CD1c-positive myeloid dendritic cell (primary cell): ENCODE measurements around the gene PSAT1.
"Not testable (repeated sequence)": the region's sequence is repeated elsewhere in the genome, so short reads cannot be mapped to it uniquely, and the experiment has no call there.

Experiments
- DNase-seq: peaks from one replicate; pipeline ENCODE4 v3.0.0-alpha.2; 2016; ENCODE audit errors: extremely low spot score

The PSAT1 gene

DNA sequence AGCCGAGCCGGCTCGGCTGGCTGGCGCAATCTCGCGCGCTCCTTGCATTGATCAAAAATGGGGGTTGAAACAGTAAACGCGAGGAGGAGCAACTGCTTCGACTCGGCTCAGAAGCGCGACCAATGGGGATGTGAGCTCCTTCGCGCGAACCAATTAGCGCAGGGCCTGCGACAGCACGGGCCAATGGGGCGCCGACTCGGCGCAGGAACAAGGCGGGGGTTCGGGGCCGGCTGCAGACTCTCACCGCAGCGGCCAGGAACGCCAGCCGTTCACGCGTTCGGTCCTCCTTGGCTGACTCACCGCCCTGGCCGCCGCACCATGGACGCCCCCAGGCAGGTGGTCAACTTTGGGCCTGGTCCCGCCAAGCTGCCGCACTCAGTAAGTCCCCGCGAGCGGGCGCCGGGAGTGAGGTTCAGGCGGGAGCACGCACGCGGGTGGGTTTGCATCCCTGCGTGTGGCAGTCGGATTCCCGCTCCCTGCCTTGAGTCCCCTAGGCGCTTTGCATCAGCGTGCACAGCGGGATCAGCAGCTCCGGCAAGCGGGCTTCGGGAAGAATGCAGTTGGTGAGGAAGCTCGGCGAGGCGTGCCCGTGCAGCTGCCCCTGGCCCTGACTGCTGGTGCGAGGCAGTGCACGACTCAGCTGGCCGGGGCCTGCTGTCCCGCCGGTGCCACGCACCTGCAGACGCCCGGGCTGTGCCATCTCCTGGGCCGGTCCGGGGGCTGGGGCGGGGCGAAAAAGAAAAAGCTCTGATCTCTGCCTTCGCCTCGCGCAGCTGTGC, at the start of gene PSAT1:
Gene PSAT1 (plus strand): TSS at position 233 of the 779 bp plus-strand sequence. CDS start 86 bp downstream, at position 319.
- DNase-seq: peak; percentile 85

DNA sequence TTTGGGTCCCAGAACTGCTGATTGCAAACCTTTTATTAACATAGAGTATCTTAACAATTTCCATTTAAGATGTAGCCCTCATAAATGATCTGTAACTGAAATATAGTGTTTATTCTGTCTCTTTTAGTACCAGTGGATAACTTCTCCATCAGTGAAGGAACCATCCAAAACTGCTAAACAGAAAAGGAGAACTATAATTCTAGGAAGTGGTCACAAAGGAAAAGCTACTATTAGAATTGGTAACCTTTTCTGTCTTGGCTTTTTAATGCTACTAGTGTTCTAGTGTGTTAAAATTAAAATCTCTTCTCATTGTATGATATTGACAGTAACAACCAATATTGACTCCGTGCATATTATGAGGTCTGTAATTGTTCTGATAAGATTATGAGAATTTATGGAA, 48.3 kb upstream of the PSAT1 start:
- peak; percentile 48 for DNase-seq

DNA sequence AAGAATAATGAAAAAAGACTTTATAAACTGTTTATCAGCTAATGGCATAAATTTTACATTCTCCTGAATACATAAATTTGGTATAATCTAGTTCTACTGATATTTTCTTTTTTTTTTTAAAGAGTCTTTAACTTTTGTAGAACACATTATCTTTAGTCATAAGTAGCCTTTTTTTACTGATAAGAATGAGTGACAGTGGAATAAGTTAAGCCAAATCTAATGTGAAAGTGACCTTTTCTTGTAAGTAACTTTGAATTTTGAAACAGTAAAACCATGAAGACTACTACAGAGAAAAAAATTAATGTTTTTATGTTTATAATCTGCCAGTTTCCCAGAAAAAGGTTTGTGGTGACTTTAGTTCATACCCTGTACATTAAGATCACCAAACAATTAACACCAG, 47.4 kb upstream of the PSAT1 start:
- DNase-seq: no peak

DNA sequence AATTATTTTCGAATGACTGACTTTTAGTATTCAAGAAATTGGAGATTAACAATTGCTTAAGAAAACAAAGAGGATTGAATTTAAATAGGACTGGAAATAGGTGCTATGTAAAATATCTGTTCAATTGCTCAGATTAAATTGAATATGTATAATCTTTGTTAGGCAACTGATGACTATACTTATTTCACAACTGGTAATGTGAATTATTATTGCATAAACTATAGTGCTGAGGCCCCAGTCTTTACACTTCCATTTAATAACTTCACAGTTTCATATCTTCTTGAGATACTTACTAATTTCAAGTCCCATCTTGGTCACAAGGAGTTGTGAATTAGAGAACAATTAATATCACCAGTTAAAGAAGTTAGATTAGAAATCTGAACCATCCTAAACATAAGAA, 44.3 kb upstream of the PSAT1 start:
- no peak for DNase-seq

DNA sequence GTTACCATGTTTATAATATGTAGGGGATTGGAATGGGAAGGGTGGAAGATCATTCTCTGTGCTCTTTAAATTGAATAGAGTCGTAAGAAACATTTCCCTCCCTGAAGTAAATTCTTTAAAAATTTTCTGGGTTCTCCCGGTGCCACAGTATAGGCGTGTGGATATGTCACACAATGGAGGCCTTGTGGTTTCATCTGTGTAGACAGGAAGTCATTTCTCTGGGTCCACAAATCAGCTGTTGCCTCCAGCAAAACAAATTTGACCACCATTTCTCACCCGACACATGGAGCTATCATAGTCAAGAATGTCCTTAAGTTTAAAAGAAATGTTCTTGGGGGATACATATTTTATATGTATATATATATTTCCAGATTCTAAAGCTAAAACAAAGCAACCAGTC, 43.6 kb upstream of the PSAT1 start:
- DNase-seq: no peak

DNA sequence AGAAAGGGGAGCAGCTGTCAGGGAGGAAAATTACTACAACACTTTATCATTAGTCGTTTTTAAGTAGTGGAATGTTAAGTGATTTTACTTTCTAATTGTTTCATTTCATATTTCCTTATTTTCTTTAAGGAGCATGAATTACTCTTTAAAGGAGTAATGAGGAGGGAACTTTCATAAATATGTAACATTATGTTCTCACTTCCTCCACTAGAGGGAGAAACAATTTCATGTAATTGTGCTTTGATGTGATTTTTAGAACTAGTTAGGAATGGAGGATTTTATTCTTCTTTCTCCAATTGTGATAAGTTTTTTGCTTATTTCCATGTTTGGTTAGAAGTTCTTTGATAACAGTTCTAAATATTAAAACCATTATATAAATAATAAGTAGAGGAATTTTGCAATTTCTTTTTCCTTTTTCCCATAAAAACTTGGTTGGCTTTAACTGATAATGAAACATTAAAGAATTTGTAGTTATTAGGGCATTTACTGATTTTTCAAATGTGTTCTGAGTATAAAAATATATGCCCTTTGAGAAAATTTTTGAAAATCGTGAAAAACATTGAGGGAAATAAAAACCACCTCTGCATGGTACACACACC, 35.4 kb upstream of the PSAT1 start:
- DNase-seq: peak; percentile 39

DNA sequence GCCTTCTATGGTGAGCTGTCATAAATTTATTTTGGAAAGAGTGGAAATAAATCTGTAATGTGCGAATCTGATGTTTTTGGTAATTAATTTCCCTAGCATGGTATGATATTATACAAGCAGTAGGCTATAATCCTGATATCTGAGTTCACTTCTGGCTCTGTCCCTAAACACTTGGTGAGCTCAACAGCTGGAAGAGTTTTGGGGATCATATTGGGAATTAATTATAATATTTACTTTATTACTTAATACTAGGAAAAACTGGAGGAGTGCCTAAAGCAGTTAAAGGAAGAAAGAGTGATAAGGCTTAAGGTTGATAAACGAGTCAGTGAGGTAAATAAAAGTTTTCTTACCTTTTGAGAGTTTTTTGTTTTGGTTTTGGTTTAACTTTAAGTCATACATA, 34.3 kb upstream of the PSAT1 start:
- no peak for DNase-seq

DNA sequence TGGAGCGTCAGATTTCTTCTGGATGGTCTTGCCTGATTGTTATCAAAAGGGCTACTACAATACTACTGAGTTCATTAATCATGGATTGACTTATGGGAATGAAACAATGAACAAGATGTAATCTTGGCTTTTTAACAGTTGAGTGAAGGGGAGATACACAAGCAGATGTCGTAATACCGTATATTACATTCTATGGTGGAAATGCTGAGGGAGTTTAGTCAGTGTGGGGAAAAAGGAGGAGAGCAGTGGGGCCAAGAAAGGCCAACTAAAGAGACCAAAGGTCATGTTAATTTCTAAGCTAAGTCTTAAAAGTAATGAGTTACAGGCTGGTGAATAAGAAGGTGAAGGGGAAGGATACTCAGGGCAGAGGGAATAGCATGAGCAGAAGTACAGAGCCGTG, 29.0 kb upstream of the PSAT1 start:
- DNase-seq: no peak

DNA sequence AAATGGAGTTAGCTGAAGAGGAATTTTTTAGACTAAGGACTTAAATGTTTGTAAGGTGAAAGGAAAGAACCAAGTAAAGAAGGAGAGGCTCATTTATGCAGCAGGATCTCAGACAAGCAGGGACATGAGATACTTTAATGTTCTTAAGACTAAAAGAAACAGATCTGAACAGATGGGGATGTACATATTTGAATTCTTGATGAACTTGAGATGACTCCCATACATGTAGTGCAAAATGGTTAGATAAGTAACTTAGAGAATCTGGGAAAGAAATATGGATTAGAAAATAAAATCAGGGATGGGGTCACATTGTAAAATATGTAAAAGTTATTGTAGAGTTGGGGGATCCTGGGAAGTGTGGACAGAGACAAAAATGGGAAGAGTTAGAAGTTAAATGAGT, 27.1 kb upstream of the PSAT1 start:
- no peak for DNase-seq

DNA sequence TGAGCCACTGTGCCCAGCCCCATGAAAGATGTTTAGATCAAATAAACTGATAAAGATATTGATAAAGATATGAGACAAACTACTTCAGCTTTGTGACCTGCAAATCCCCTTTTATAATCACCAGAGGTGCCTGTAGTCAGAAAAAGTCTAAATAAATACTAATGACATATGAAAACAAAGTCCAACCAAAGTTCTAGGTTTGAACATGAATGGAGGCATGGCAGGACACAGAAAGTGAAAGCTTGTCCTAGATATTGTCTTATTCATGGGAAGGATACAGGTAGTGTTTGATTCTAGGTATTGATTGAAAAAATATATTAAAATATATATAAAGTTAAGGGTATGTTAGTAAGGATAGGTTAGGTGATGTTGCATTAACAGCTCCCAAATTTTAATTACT, 24.6 kb upstream of the PSAT1 start:
- no peak for DNase-seq

DNA sequence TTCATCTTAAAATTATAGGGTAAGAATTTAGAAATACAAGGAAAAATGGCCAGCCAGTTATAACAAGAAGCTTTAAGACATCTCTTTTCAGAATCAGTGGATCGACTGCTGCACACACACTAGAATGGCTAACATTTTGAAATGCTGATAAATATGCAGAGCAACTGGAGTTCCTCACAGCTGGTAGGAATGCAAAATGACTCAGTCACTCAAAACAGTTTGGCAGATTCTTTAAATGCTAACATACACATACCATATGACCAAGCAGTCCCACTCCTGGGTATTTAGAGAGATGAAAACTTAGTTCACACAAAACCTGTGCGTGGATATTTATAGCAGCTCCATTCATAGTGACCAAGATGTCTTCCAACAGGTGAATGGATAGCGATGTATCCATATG, 23.2 kb upstream of the PSAT1 start:
- no peak for DNase-seq

DNA sequence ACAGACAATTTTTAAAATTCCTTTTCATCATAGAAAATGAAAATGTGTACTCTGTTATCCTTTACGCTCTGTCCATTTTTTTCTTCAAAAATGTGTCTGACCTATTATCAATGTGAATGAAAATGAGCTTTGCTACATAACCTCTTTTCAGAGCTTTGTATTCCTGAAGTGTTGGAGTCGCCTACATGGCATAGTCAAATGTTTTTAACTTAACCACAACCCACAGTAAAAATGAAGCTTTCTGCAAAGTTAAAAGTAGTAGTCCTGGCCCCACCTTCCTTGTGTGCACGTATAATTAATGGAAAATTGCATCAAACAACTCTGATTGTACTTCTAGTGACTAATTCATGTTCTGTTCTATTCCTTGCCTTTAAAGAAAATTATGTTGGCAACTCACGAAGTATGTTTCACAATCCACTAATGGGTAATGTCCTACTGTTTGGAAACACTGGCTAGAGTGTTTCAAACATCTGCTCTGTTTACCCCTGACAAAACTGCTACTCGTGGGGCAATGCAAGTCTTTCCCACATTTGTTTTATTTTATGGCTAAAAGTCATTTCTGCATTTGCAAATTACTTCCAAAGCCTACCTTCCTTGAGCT, 18.6 kb upstream of the PSAT1 start:
- DNase-seq: no peak

DNA sequence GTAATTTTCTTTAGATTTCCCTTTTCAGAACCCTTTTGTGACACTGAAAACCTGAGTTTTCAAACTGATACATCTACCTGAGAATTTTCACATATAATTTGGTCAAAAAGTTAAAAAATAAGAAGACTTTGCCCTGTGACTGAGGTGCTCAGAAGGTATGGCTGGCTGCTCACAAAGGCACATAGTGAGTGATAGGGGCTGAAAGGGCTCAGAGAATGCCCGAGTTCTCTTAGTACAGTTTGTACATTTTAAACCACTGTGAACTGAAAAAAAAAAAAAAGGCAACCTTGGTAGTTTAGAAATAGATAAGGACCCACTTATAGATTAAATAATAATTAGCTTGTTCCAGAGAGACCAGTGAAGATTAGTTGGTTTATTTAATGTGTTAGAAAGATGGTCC, 18.1 kb upstream of the PSAT1 start:
- DNase-seq: no peak

DNA sequence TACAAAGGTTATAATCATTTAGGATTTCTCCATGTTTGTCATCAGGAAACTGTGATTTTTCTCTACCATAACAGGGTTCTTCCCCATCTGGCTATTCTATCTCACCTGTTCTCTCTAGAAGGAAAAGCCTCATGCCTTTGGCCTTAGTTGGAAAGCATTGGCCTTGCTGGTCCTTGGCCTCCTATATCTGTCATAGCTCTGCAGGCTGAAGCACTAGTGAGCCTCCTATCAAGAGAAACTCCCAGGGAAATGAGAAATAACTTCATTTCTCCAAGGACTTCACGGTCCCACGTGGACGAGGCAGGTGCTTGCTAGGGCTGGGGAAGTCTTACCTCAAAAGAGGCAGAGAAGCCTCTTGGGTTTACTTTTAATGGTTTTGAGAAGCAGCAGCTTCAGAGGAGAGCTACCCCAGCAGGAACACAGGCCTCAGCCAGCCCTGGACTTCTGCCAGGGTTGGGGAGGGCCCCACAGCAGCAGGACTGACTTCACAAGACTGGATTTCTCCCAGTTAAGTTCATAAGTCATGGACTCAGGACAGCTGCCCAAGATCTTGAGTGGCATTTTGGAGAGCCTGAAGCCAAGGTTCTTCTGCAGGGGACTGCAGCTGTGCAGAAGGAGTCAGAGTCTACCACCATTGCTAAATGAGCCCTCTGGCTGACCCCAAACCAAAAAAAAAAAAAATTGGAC, 15.8 kb upstream of the PSAT1 start:
- DNase-seq: no peak

DNA sequence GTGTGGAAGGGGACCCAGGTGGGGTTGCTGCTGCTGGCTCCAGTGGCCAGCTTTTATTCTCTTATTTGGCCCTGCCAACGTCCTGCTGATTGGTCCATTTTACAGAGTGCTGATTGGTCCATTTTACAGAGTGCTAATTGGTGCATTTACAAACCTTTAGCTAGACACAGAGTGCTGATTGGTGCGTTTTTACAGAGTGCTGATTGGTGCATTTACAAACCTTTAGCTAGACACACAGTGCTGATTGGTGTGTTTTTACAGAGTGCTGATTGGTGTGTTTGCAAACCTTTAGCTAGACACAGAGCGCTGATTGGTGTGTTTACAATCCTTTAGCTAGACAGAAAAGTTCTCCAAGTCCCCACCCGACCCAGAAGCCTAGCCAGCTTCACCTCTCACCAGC, 12.7 kb upstream of the PSAT1 start:
- DNase-seq: not testable (repeated sequence)

DNA sequence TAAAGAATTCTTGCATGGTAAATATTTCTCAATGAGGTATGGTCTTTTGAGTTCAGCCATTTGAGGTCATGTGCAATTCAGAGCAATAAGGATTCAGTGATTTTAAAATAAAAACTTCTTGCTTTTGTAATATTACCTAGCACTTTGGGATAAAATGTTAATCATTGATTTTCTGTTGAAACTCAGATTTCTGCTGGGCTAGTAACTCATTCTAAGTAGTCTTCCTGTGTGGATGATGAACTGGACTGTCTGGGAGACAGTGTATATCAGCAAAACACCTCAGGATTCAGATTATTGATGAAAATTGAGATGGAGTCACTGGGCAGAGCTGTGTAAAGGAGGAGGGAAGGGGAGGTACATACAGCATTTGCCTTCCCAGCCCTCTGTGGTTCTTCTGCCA, 10.8 kb upstream of the PSAT1 start:
- no peak for DNase-seq

DNA sequence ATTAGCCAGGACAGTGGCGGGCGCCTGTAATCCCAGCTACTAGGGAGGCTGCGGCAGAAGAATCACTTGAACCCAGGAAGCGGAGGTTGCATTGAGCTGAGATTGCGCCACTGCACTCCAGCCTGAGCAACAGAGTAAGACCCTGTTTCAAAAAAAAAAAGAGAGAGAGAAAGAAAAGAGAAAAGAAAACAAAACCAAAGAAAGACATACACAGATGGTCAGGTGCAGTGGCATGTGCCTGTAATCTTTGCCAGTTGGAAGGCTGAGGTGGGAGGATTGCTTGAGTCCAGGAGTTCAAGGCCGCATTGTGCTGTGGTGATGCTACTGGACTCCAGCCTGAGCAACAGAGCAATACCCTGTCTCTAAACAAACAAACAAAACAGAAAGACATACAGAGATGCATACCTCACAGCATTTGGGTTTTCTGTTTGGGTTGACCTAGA, 10.0 kb upstream of the PSAT1 start:
- no peak for DNase-seq

DNA sequence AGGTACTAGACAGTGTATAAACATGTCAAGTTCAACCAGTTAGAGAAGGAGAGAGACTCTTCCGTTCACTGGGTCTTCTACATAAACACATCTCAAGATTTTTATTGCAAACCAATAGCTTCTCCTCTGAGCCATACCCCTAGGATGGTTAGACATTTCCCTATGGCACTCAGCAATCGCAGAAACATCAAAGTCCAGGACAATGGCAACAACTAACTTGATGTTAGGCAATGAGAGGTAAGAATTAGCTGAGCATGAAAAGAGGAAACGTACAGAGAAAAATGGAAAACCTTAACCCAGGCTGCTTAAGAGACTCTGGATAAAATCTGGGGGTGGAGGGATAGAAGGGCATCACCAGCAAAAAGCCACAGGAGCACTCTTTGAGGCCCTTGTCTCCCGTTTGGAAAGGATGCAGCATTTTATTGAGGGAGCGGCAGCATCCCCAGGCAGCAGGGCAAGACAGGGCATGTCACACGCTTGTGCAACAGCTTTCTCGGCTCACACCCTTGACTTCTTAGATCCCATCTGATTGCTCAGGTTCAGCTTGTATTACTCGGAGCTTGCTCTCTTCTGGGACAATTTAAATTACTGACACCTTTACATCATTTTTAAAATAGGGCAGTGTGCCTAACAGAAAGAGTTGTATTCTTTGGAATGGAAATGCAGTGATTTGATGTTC, 8.6 kb upstream of the PSAT1 start:
- DNase-seq: no peak

DNA sequence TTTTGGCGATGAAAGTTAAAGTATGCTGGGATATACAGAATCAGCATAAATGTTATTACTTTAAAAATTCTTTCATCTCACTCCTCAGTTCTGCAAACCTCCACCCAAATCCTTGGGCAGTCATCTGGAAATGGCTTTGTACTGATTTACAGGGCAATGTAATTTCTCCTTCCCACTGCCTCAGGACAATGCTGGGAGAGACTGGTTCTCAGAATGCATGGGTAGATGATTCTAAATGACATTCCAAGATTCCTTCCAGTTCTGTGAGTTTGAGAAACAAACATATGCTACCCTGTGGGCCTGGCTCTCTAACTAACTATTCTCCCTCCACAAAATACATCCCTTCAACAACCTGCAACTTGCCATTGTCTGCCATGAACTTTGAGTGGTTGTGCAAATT, 7.5 kb upstream of the PSAT1 start:
- no peak for DNase-seq

DNA sequence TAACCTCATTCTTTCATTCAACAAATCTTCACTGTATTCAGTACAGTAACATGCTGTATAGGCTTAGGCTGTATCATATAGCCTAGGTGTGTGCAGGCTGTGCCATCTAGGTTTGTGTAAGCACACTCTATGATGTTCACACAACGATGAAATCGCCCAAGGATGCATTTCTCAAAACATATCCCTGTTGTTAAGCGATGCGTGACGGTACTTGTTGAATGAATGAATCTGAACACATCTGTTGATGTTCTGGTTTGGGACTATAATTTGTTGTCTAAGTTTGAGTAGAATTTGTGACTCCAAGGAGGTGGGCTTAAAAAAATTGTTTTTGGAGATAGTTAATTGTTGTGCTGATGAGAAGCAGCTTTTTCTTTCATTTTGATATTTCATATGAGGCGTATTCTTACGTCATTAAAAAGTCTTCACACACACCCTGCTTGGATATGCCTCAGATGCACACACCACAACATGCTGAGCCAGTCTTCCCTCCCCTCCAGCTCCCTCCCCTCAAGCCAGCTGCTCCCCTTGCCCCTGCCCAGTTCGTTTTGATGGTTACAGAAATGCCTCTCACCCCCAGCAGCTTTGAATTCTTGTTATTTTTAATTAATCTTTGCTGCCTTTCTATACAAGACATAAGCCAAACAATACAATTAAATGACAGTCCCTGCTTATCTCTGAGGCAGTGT, 5.5 kb upstream of the PSAT1 start:
- no peak for DNase-seq

DNA sequence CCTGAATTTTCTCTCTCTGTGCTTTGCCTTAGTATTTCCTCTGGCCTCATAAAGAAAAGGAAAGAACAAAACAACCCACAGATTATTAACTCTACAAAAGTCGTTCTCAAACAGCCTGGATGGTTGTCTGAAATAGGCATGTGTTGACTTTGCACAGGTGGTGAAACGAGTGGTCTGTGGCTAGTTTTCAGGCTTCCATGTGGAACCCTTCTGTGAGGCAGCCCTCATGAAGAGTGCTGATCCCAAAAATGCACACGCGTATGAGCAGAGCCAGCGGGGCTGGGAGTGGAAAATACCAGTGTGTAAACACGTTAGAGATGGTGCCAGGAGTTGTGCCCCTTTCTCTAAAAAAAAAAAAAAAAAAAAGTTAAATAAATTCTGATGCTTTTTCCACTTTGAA, 4.9 kb upstream of the PSAT1 start:
- DNase-seq: no peak
